Umbilical cord (tissue), 2 donors: ENCODE measurements around the gene R3HDM1. TPM values are rescaled to one million over a fixed set of nuclear protein-coding genes. Genes with fewer than 3 reads are reported as not detected.
A peak's percentile ranks its signal among the peaks of the same experiment; 100 is the strongest.
"Not testable (repeated sequence)": the region's sequence is repeated elsewhere in the genome, so short reads cannot be mapped to it uniquely, and the experiment has no call there.

Experiments
- DNase-seq: peaks from one replicate; pipeline ENCODE4 v3.0.0-alpha.2; 2015; ENCODE audit warnings: low spot score
- total RNA-seq: library from RNA; depleted of rRNA; stranded (reverse); fragments of >200 nt; gene quantifications from one replicate; pipeline ENCODE4 v1.2.3, GENCODE V29; 2014; ENCODE audit warnings: low replicate concordance; ENCODE audit not compliant: insufficient read depth

The R3HDM1 gene
- total RNA-seq, 1 donor from 2014 or later: 4.8 TPM

GRCh38 chr2:135570884-135571283 lies 39.6 kb downstream of the R3HDM1 start:
- DNase-seq: no peak

DNA sequence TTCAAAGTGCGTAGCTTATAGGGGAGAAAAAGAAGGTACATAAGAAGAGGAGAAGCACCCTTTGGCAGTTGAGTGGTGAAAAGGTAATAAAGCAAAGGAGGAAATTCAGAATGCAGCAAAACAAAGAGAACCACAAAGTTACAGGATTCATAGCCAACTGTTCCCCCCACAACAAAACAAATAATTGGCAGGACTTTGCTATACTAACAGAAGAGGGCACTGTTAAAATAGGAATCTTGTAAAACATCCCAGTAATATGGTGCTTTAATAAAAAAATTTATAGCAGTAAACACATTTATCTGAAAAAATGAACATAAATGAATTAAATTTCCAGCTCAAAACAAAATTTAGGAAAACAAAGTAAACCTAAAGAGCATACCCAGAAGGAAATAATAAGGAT lies 42.3 kb downstream of the R3HDM1 start:
- DNase-seq: no peak

DNA sequence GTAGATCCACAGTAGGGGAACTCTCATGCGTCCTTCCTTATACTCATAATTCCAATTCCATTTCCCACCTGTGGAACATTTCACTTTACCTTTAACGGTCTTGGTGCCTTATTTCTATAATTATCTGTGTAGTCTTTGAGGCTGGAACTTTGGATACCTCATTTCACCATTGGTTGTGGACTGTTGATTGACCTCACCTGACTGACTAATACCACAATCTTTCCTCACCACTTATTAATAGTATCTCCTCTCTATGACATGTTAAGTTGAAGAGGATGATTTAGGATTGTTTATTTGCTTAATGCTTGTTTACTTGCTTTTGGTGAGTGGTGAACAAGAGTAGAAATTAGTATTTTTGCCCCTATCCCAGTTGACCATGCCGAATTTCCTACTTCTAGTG lies 50.0 kb downstream of the R3HDM1 start:
- DNase-seq: no peak

- DNase-seq: no peak
Observed at GRCh38 chr2:135582383-135582782, 51.1 kb downstream of the R3HDM1 start.

GRCh38 chr2:135585586-135585985 lies 54.3 kb downstream of the R3HDM1 start:
- DNase-seq: no peak

GRCh38 chr2:135586148-135586547 lies 54.9 kb downstream of the R3HDM1 start:
- DNase-seq: no peak

DNA sequence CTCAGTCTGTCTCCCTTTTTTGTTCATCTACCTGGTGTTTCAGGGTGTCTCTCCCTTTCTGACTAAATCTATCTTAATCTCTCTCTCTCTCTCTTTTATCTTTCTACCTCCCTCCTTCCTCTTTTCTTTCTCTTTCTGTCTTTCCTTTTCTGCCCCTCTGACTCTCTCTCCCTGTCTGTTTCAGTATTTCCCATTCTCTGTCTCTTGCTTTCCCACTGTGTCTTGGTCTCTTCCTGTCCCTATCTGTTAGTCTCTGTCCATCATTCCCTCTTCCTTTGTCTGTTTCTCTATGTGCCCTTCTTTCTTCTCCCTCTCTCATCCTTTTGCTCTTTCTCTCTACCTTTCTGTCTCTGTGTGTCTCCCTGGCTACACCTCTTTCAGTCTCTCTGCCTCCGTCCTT lies 56.7 kb downstream of the R3HDM1 start:
- no peak for DNase-seq

DNA sequence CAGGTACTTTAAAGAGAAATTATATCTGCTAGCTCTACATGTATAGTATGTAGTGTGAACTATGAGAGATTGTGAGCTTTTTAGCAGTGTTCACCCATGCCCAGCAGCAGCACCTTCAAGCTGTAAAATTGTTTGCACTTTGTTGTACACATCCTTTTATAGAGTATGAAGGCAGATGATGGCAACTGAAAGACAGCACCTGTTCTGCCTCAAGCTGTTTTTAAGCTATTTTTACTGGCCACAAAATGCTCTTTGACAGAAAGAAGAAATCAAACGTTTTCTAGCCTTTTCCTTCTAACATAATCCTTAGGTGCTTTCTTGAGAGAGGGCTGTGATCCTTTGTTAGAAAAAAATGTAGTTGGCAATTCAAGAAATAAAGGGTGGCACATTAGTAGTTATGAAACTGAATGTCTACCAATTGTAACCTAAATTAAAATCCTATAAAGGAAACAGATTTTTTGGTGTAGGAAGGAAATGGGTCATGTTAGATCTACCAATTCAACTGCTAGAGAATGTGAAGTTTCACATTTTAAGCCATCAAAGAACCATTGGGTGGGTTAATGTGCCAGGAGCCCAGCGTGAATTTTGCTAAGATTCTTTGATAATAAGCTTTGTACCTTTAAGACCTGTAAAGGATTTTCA lies 59.5 kb downstream of the R3HDM1 start:
- DNase-seq: no peak

DNA sequence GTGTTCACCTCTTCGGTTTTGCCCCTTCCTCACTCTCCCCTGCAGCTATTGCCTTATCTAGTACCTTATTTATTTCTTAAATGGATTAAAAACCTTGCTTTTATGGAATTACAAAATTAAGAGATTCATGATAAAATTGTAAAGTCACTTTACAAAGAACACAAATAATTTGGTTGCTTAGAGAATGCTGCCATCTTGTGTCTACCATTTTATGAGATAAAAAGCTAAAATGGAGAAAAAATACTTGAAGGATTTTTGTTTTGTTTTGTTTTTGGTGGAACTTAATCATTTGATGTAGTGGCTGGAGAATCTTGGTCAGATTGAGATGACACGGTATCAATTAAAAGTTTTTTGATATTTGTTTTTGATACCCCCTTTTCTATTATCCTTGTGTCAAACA lies 69.6 kb downstream of the R3HDM1 start:
- DNase-seq: peak; percentile 7

GRCh38 chr2:135603543-135603942 lies 72.3 kb downstream of the R3HDM1 start:
- peak; percentile 9 for DNase-seq

DNA sequence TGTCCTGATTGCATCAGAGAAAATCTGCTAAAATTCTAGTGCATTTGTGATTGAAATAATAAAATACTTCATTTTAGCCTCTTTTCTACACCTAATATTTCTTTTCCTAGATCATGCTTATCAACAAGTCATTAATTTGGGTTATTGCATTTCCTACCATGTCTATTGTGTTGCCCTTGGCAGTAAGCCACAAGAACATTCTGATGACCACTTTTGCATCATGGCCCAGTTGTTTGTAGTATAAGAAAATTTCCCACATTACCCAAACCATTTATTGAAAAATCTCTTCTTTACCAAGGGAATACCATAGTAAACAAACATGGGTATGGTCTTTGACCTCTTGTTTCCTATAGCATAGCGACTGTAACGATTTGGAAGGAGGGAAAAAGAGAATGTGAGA lies 76.3 kb downstream of the R3HDM1 start:
- no peak for DNase-seq

- no peak for DNase-seq
Observed at GRCh38 chr2:135612319-135612718, 81.0 kb downstream of the R3HDM1 start.

DNA sequence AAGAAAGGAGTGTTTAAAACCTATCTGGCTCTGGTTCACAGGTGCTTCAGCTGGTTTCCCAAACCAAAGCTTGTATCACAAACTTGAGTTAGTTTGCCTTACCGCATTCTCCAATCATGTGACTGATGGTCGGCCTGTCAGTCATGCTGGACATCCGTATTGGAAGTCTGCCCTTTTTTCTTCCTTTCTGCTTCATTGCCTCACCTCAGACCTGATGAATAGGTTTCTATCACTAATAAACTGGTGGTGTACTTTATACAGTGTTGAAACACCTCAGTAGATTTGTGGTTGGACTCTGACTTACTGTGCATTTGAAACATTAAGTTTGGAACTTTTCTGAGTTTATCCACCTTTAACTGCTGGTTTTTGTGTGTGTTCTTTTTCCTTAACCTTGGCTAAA lies 84.1 kb downstream of the R3HDM1 start:
- DNase-seq: no peak

- no peak for DNase-seq
Observed at GRCh38 chr2:135617501-135618015, 86.3 kb downstream of the R3HDM1 start.

DNA sequence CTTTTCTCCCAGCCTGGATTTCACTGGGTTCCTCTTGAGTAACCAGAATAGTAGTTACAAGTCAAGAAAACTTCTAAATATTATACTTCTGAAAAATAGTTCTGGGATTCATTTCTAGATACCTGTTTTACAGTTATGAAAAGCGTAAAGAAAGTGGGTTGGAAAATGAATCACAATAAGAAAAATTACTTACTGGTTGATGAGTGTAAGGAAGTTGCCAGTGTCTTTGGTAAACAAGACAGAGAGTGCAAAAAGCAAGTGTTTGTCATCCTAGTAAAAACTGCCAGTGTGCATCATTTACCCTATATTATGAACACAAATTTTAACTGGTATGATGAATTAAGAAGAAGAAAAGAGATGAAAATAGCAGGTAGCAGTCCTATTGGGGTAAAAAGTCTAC lies 88.9 kb downstream of the R3HDM1 start:
- DNase-seq: no peak

- DNase-seq: no peak
Observed at GRCh38 chr2:135629520-135629919, 98.2 kb downstream of the R3HDM1 start.

GRCh38 chr2:135630034-135630433 lies 98.8 kb downstream of the R3HDM1 start:
- DNase-seq: not testable (repeated sequence)

DNA sequence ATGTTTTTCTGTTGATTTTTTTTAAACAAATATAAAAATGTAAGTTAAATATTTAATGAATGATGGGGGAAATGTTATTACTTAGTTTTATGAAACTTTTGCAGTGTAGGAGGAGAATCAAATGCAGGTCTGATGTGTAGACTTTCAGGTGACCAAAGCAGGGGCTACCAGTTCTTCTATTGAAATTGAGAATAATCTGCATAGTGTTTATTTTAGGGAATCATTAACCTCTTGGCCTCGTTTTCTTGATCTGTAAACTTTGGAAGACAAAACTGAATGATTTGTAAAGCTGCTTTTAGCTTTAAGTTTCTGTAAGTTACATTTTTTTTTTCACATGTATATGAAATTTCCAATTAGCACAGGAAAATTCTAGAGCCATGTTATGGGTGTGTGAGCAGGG lies 99.2 kb downstream of the R3HDM1 start:
- DNase-seq: no peak

- DNase-seq: no peak
Observed at GRCh38 chr2:135633582-135633981, 102.3 kb downstream of the R3HDM1 start.

DNA sequence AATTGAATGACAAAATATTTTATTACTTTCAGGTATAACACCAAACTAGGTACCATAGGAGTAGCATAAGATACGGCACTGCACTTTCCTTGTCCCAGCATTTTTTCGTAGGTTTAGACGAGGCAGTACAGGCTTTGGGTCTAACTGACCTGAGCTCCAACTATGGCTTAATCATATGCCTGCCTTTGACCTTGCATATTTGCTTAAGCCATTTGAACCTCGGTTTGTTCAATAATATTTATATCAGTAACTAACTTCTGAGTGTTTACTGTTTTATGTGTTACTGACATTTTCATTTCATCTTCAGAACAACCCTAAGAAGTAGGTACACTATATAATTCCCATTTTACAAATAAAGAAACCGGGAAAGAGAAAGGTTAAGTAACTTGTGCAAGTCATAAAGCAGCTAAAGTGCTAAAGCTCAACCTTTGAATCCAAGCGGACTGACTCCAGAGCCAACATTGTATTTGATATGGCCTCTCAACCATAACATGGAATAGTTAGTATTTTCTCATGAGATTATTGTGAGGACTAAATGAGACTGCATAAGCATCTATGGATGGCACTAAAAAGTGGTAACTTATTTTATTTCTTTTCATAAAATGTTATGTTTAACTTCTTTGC lies 104.0 kb downstream of the R3HDM1 start:
- DNase-seq: no peak

GRCh38 chr2:135636982-135637381 lies 105.7 kb downstream of the R3HDM1 start:
- no peak for DNase-seq

GRCh38 chr2:135637456-135638087 lies 106.3 kb downstream of the R3HDM1 start:
- DNase-seq: no peak

DNA sequence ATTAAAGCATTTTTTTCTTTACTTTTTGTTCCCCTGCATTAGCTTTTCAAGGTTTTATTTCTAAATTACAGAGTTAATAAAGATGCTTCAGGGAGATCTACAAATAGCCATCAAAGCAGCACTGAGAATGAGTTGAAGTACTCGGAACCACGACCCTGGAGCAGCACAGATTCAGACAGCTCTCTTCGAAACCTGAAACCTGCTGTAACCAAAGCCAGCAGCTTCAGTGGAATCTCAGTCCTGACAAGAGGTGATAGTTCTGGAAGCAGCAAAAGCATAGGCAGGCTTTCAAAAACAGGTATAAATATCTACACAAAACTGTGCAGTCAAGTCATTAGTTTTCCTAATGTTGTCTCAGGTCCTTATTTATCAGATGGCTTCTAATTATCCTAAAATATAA lies 107.5 kb downstream of the R3HDM1 start:
- DNase-seq: no peak
